Keratinocyte (primary cell): ENCODE measurements around the gene FBXO31.

Experiments used
- CTCF ChIP-seq, 3 experiments: IDR thresholded peaks in 1 of 3; conservative IDR thresholded peaks in 1 of 3; optimal IDR thresholded peaks in 1 of 3; 2 replicates in 2 of 3; 3 replicates in 1 of 3; pipeline versions ENCODE3 to v1.5.1; 2011; ENCODE audit warnings: low read length in 3 of 3, mild to moderate bottlenecking in 3 of 3, moderate library complexity in 2 of 3, control low read depth in 1 of 3, inconsistent platforms in 1 of 3; ENCODE audit not compliant: insufficient read depth in 2 of 3; ENCODE audit errors: extremely low read depth in 1 of 3
- EZH2 ChIP-seq: IDR thresholded peaks from one replicate; pipeline ENCODE4 v1.6.1; 2012; ENCODE audit warnings: inconsistent platforms, mild to moderate bottlenecking, low read length, moderate library complexity

GRCh38 chr16:87424266-87424665 lies 40.7 kb upstream of the FBXO31 start:
- no peak for TF ChIP-seq CTCF (optimal IDR thresholded peaks at IDR 0.05 in 1 of 3, IDR thresholded peaks at IDR 0.05 in 1 of 3, conservative IDR thresholded peaks at IDR 0.05 in 1 of 3; ENCODE audit: extremely low read depth in 1 of 3, insufficient read depth in 2 of 3, low read length in 3 of 3)
- no peak for TF ChIP-seq EZH2
